Measurements from ENCODE around the gene MPRIP. TPM values are rescaled to one million over a fixed set of nuclear protein-coding genes. Genes with fewer than 3 reads are reported as not detected.
"Not testable (repeated sequence)": the region's sequence is repeated elsewhere in the genome, so short reads cannot be mapped to it uniquely, and the experiment has no call there.

The MPRIP gene, protein sequence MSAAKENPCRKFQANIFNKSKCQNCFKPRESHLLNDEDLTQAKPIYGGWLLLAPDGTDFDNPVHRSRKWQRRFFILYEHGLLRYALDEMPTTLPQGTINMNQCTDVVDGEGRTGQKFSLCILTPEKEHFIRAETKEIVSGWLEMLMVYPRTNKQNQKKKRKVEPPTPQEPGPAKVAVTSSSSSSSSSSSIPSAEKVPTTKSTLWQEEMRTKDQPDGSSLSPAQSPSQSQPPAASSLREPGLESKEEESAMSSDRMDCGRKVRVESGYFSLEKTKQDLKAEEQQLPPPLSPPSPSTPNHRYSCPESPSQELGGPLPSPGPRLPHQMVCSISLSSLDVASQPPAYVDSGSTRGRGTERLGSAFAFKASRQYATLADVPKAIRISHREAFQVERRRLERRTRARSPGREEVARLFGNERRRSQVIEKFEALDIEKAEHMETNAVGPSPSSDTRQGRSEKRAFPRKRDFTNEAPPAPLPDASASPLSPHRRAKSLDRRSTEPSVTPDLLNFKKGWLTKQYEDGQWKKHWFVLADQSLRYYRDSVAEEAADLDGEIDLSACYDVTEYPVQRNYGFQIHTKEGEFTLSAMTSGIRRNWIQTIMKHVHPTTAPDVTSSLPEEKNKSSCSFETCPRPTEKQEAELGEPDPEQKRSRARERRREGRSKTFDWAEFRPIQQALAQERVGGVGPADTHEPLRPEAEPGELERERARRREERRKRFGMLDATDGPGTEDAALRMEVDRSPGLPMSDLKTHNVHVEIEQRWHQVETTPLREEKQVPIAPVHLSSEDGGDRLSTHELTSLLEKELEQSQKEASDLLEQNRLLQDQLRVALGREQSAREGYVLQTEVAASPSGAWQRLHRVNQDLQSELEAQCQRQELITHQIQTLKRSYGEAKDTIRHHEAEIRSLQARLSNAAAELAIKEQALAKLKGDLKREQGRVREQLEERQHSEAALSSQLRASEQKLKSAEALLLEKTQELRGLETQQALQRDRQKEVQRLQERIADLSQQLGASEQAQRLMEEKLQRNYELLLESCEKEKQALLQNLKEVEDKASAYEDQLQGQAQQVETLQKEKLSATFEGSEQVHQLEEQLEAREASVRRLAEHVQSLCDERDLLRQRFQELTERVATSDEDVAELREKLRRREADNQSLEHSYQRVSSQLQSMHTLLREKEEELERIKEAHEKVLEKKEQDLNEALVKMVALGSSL (N-terminal part only)
- total RNA-seq: 155 and 161 TPM in 2 replicates

GRCh38 chr17:17042384-17042736, at the start of gene MPRIP:
Gene MPRIP, plus strand, starts transcription at chr17:17042457. Its CDS starts 392 bp downstream, at chr17:17042849.
- intact Hi-C loops (cut with micrococcal nuclease): loop anchor here (2.0 to 5.0 kb wide), 2 partner anchors 75 to 262 kb away; no protein-coding TSS in a partner anchor
- H3K27me3 Mint-ChIP-seq: no peaks in the 10 kb centered on the region

DNA sequence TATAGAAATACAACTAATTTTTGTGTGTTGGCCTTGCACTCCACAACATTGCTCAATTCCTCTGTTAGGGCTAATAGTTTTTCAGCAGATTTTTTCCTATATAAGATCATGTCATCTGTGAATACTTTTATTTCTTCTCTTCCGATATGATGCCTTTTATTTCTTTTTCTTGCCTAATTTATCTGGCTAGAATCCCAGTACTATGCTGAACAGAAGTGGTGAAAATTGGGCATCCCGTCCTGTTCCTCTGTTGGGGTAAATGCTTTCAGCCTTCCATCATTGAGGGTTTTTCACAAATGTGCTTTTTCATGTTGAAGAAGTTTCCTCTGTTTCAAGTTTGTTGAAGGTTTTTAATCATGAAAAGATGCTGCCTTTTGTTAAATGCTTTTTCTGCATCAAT, 47.6 kb upstream of the MPRIP start:
- Mint-ChIP-seq H3K27me3 (peaks cover 3% of the 10 kb centered on the region), H3K4me3 (no peak overlapping the region), H3K27ac (no peak overlapping the region), H3K36me3 (ENCODE audit: low read depth) (no peaks in the 10 kb centered on the region), H3K4me1 (peaks cover 16% of the 10 kb centered on the region), H3K9me3 (no peaks in the 10 kb centered on the region)
- intact Hi-C loops (cut with micrococcal nuclease): no loop called here
- DNase-seq: no peak

More at GRCh38 chr17:17042384-17042736, at the start of gene MPRIP:
- H3K9me3 Mint-ChIP-seq: no peaks in the 10 kb centered on the region
- peaks cover 3% of the 10 kb centered on the region for H3K36me3 Mint-ChIP-seq (ENCODE audit: low read depth)
- DNase-seq: no peak
- peak within 1 kb of the TSS; percentile 99 for H3K4me3 Mint-ChIP-seq
- peaks cover 36% of the 10 kb centered on the region for H3K4me1 Mint-ChIP-seq
- peak within 1 kb of the TSS; percentile 74 for H3K27ac Mint-ChIP-seq

DNA sequence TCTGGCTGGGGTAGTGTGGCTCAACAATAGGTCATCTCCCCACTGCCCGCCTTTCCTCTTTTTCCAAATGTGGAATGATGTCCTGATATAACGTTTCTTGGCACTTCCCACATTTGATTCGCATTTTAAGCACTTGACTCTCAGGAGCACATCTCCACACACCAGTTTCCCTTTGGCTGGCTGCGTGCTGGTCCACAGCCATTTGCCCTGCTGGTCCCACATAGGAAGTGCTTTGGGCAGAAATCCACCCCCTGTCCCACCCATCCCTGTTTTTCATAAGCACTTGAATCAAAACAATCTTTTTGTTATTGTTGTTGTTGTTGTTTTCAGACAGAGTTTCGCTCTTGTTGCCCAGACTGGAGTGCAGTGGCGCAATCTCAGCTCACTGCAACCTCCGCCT, 46.3 kb upstream of the MPRIP start:
- no peak overlapping the region for H3K4me3 Mint-ChIP-seq
- DNase-seq: no peak
- peaks cover 3% of the 10 kb centered on the region for H3K27me3 Mint-ChIP-seq
- no peaks in the 10 kb centered on the region for H3K9me3 Mint-ChIP-seq
- no peak overlapping the region for H3K27ac Mint-ChIP-seq
- peaks cover 4% of the 10 kb centered on the region for H3K4me1 Mint-ChIP-seq
- intact Hi-C loops (cut with micrococcal nuclease): no loop called here
- no peaks in the 10 kb centered on the region for H3K36me3 Mint-ChIP-seq (ENCODE audit: low read depth)

- H3K4me3 Mint-ChIP-seq; DNase-seq; H3K27me3 Mint-ChIP-seq; H3K4me1 Mint-ChIP-seq; H3K9me3 Mint-ChIP-seq; intact Hi-C loops (cut with micrococcal nuclease); H3K27ac Mint-ChIP-seq; H3K36me3 Mint-ChIP-seq (ENCODE audit: low read depth): not testable (repeated sequence)
Observed at GRCh38 chr17:16996726-16997125, 45.5 kb upstream of the MPRIP start.

- intact Hi-C loops (cut with micrococcal nuclease): no loop called here
- no peaks in the 10 kb centered on the region for H3K4me1 Mint-ChIP-seq
- no peaks in the 10 kb centered on the region for H3K9me3 Mint-ChIP-seq
- no peaks in the 10 kb centered on the region for H3K36me3 Mint-ChIP-seq (ENCODE audit: low read depth)
- no peak overlapping the region for H3K27ac Mint-ChIP-seq
- H3K4me3 Mint-ChIP-seq: no peak overlapping the region
- H3K27me3 Mint-ChIP-seq: peaks cover 3% of the 10 kb centered on the region
- no peak for DNase-seq
Observed at GRCh38 chr17:16997514-16998429, 44.5 kb upstream of the MPRIP start.

GRCh38 chr17:16999931-17000625, 42.2 kb upstream of the MPRIP start:
- Mint-ChIP-seq H3K4me3 (no peak overlapping the region), H3K36me3 (ENCODE audit: low read depth) (no peaks in the 10 kb centered on the region), H3K27me3 (peaks cover 2% of the 10 kb centered on the region), H3K9me3 (no peaks in the 10 kb centered on the region), H3K27ac (no peak overlapping the region), H3K4me1 (no peaks in the 10 kb centered on the region)
- no peak for DNase-seq
- intact Hi-C loops (cut with micrococcal nuclease): loop anchor here (2.0 to 5.0 kb wide), 2 partner anchors 237 to 313 kb away; partner anchors contain the start of gene FLCN

- intact Hi-C loops (cut with micrococcal nuclease): loop anchor here (2.0 to 5.0 kb wide), 2 partner anchors 236 to 312 kb away; partner anchors contain the start of gene FLCN
- DNase-seq: no peak
- Mint-ChIP-seq H3K27ac (no peak overlapping the region), H3K27me3 (peaks cover 2% of the 10 kb centered on the region), H3K4me3 (no peak overlapping the region), H3K4me1 (no peaks in the 10 kb centered on the region), H3K36me3 (ENCODE audit: low read depth) (no peaks in the 10 kb centered on the region), H3K9me3 (no peaks in the 10 kb centered on the region)
Observed at GRCh38 chr17:17001076-17001777, 41.0 kb upstream of the MPRIP start.

DNA sequence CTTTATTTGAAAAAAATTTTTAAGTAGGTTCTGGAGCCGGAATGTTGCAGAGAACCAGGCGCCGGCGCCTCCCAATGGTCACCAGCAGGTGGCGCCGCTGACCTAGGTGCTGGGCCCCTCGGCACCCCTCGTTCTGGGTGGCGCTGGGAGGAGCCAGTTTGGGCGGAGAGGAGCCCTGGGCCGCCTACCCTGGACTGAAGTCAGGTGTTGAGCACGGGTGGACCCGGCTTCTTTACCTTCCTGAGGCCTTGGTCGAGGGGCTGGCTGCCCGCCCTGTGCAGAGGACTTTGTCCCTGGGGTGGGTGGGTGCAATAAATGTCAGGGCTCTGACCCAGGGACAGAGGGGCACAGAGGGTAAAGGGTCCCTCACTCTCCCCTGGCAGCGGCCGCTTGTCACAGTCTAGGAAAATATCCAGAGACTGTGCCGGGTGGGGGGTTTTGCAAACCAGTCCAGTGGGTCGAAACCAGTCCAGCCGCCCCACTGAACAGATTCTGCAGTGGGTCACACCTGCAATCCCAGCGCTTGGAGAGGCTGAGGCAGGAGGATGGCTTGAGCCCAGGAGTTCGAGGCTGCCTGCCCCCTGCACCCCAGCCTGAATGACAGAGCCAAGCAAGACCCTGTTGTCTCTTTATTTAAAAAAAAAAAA, 40.3 kb upstream of the MPRIP start:
- H3K27ac Mint-ChIP-seq: no peak overlapping the region
- no peaks in the 10 kb centered on the region for H3K9me3 Mint-ChIP-seq
- DNase-seq: peak; percentile 94
- intact Hi-C loops (cut with micrococcal nuclease): loop anchor here (2.0 to 5.0 kb wide), 2 partner anchors 235 to 311 kb away; partner anchors contain the start of gene FLCN
- no peaks in the 10 kb centered on the region for H3K36me3 Mint-ChIP-seq (ENCODE audit: low read depth)
- H3K4me3 Mint-ChIP-seq: no peak overlapping the region
- H3K27me3 Mint-ChIP-seq: peaks cover 2% of the 10 kb centered on the region
- no peaks in the 10 kb centered on the region for H3K4me1 Mint-ChIP-seq

DNA sequence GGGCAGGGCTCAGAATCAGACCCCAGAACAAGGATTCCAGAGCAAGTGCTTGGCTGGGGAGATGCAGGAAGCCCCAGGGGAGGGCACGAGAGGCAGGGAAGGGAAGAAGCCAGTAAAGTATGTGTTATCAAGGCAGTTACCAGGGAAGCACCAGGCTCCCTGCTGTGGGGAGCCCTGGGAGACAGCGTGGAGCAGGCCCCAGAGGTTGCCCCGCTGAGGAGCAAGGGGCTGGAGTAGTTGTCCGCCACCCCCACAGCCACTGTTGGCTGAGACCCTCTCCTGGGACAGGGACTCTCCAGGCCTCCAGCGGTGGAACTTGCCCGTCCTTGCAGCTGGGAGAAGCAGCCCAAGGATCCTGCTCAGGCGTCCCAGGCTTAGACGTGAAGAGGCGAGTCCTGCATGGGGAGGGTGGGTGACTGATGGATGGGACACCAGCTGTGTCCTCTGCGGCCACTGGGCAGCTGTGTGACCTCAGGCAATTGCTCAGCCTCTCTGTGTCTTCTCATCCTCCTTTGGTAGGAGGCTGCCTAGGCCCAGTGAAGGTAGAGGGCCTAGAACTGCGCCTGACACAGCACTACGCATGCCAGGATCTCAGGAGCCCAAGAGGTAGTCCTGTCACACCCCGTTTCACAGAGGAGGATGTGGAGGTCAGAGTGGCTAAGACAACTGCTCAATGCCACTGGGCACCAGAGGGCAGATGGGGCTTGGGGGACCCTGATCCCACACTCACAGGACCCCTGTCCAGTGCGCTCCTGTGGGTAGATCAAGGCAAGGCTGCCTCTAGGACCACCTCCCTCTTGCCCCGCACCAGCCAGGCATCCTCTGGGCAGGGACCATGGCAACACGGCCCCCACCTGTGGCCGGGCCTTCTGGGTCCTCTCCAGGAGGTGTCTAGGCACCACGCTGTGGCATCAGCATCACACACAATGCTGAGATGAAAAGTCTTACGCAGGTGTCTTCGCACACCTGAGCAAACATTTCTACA, 39.2 kb upstream of the MPRIP start:
- intact Hi-C loops (cut with micrococcal nuclease): loop anchor here (5.0 kb wide), 1 partner anchor 234 kb away; the partner anchor contains the start of gene FLCN
- H3K4me3 Mint-ChIP-seq; H3K4me1 Mint-ChIP-seq; H3K9me3 Mint-ChIP-seq; H3K36me3 Mint-ChIP-seq (ENCODE audit: low read depth); H3K27ac Mint-ChIP-seq; DNase-seq; H3K27me3 Mint-ChIP-seq: not testable (repeated sequence)

DNA sequence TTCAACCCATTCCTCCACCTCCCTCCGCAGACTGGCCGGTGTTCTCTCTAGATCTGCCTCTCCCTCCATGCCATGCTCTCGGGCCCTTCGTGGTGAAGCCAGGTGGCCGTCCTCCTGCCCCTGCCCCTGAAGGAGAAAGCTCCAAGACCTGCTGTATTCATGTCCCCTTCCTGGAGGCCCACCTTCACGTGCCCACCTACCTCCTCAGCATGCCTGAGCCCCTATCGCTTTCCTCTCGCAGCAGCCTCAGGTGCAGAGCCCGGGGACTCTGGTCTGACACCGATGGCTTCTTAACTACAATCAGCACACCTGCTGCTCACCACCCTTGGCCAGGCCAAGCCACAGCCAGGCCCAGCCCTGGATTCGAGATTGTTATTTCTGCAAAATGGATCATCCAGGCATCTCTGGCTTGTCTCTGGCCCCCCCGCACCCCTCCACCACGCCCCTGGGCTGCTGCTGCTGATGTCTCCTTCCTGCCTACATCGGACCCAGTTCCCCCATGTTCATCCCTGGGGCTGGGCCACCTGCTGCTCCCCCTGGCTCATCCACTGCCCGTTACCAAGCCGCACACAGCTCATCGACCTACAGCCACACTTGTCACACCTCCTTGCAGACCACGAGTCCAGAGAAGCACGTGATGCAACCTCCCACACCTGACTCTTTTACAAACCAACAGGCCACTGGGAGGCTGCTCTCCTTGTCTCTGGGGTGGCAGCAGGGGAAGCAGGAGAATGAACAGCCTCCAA, 37.8 kb upstream of the MPRIP start:
- Mint-ChIP-seq H3K27ac (no peak overlapping the region), H3K9me3 (no peaks in the 10 kb centered on the region), H3K27me3 (peaks cover 2% of the 10 kb centered on the region), H3K4me1 (no peaks in the 10 kb centered on the region), H3K36me3 (ENCODE audit: low read depth) (no peaks in the 10 kb centered on the region), H3K4me3 (no peak overlapping the region)
- DNase-seq: no peak
- intact Hi-C loops (cut with micrococcal nuclease): loop anchor here (5.0 kb wide), 1 partner anchor 233 kb away; the partner anchor contains the start of gene FLCN
